ENCODE data around the gene PON3.

- no peak for TF ChIP-seq CTCF (conservative IDR thresholded peaks at IDR 0.05; ENCODE audit: low read depth, low read length)
- no peak for TF ChIP-seq POLR2A (IDR thresholded peaks at IDR 0.05; ENCODE audit: low read depth, low read length)
- TF ChIP-seq USF2 (IDR thresholded peaks at IDR 0.05; ENCODE audit: low read depth, low read length) = no peak
- TF ChIP-seq SMC3 (IDR thresholded peaks at IDR 0.05; ENCODE audit: low read depth, low read length) = no peak
- TF ChIP-seq RAD21 (IDR thresholded peaks at IDR 0.05; ENCODE audit: low read length) = no peak
- no peak for TF ChIP-seq FOS (IDR thresholded peaks at IDR 0.05; ENCODE audit: low read depth, low read length)
- no peak for TF ChIP-seq RCOR1 (IDR thresholded peaks at IDR 0.05; ENCODE audit: insufficient replicate concordance, low read length)
- no peak for TF ChIP-seq ELK1 (IDR thresholded peaks at IDR 0.05; ENCODE audit: borderline replicate concordance, low read depth, low read length)
- no peak for TF ChIP-seq CEBPB (IDR thresholded peaks at IDR 0.05; ENCODE audit: low read depth, low read length)
- no peak for TF ChIP-seq NFE2L2 (IDR thresholded peaks at IDR 0.05; ENCODE audit: low read depth, low read length)
- no peak for TF ChIP-seq MXI1 (IDR thresholded peaks at IDR 0.05; ENCODE audit: borderline replicate concordance, low read depth, low read length)
- no peak for TF ChIP-seq BHLHE40 (IDR thresholded peaks at IDR 0.05; ENCODE audit: low read depth, low read length)
Measured at GRCh38 chr7:95322854-95323253, 73.3 kb downstream of the PON3 start.

Data from IMR-90 (cell line).